ENCODE results near the gene CD8B. TPM values are rescaled to one million over a fixed set of nuclear protein-coding genes. Genes with fewer than 3 reads are reported as not detected.

Gene CD8B
- total and polyA plus RNA-seq, 12 donors = 0.11 to 4.5 (median 0.68) TPM; not detected in 1

DNA sequence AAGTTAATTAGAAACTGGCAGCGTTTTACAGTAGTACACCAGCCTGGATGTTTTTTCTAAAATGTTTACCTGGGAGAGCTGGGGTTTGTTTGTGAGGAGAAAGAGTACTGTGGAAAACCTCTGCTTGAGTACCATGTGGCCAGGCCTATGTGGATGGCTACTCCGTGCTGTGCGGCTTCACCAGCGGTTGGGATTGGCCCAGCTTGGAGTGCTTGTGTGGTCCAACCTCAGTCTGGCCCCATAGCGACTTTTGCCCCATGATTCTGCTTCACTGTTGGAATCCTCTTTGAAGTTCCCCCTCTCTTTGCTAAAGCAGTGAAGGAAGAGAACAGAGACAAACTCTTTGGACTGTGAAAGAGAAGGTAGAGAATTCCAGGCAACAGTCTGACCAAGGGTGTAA lies 86.8 kb downstream of the CD8B start:
- no peak for TF ChIP-seq POLR2A (IDR thresholded peaks at IDR 0.05)
- no peak for TF ChIP-seq CTCF (IDR thresholded peaks at IDR 0.05)

DNA sequence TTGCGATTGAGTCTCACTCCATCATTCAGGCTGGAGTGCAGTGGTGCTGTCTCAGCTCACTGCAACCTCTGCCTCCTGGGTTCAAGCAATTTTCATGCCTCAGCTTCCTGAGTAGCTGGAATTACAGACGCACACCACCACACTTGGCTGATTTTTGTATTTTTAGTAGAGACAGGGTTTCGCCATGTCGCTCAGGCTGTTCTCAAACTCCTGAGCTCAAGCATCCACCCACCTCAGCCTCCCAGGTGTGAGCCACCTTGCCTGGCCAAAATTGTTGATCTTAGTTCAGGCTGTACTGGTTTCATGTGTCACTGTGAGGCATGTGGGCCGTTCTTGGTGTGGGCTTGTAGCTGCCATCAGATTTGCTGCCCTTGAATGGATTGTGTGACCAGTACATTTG lies 89.1 kb downstream of the CD8B start:
- Histone ChIP-seq H3K27me3 (no peaks in the 10 kb centered on the region), H3K4me3 (no peak overlapping the region), H3K36me3 (replicated peaks in 1 of 2) (peaks cover 0 to 24% of the 10 kb centered on the region in 2 donors), H3K4me1 (replicated peaks in 1 of 2) (no peaks in the 10 kb centered on the region), H3K9me3 (replicated peaks in 1 of 3) (no peaks in the 10 kb centered on the region), H3K27ac (no peak overlapping the region)
- WGBS, 4 donors = 73 to 93% (median 79%) methylated on average over 5 of the region's 5 CpGs
- intact Hi-C loops (cut with DNase I) = no loop called here
- no peak for DNase-seq
- TF ChIP-seq POLR2A (IDR thresholded peaks at IDR 0.05) (no peak), CTCF (IDR thresholded peaks at IDR 0.05) (no peak)

More for the DNA sequence above, 86.8 kb downstream of the CD8B start:
- intact Hi-C loops (cut with DNase I) = no loop called here
- no peaks in the 10 kb centered on the region for H3K27me3 ChIP-seq
- no peaks in the 10 kb centered on the region for H3K4me1 ChIP-seq (replicated peaks in 1 of 2)
- 76 to 78% (median 77%) methylated on average over 5 of the region's 5 CpGs for WGBS, 4 donors
- H3K36me3 ChIP-seq (replicated peaks in 1 of 2) = peaks cover 0 to 21% of the 10 kb centered on the region in 2 donors
- no peak for DNase-seq
- no peak overlapping the region for H3K27ac ChIP-seq
- no peak overlapping the region for H3K4me3 ChIP-seq
- H3K9me3 ChIP-seq (replicated peaks in 1 of 3) = no peaks in the 10 kb centered on the region

- DNase-seq = no peak
- H3K4me1 ChIP-seq (replicated peaks in 1 of 2) = no peaks in the 10 kb centered on the region
- no peak overlapping the region for H3K4me3 ChIP-seq
- intact Hi-C loops (cut with DNase I) = no loop called here
- H3K9me3 ChIP-seq (replicated peaks in 1 of 3) = no peaks in the 10 kb centered on the region
- no peak overlapping the region for H3K27ac ChIP-seq
- H3K36me3 ChIP-seq (replicated peaks in 1 of 2) = peaks cover 0 to 27% of the 10 kb centered on the region in 2 donors
- 88 to 93% (median 91%) methylated on average over 6 of the region's 6 CpGs for WGBS, 4 donors
- TF ChIP-seq POLR2A (IDR thresholded peaks at IDR 0.05) (no peak), CTCF (IDR thresholded peaks at IDR 0.05) (no peak)
- H3K27me3 ChIP-seq = no peaks in the 10 kb centered on the region
Observed at GRCh38 chr2:86770816-86771301, 90.8 kb downstream of the CD8B start.

- TF ChIP-seq POLR2A (IDR thresholded peaks at IDR 0.05) = no peak
- no peak for TF ChIP-seq CTCF (IDR thresholded peaks at IDR 0.05)
- H3K4me3 ChIP-seq = no peak overlapping the region
- H3K9me3 ChIP-seq (replicated peaks in 1 of 3) = no peaks in the 10 kb centered on the region
- no peaks in the 10 kb centered on the region for H3K27me3 ChIP-seq
- 81 to 90% (median 85%) methylated on average over 4 of the region's 4 CpGs for WGBS, 4 donors
- no peak overlapping the region for H3K27ac ChIP-seq
- intact Hi-C loops (cut with DNase I) = no loop called here
- DNase-seq = no peak
- peaks cover 0 to 29% of the 10 kb centered on the region in 2 donors for H3K36me3 ChIP-seq (replicated peaks in 1 of 2)
- H3K4me1 ChIP-seq (replicated peaks in 1 of 2) = no peaks in the 10 kb centered on the region
Observed at GRCh38 chr2:86769838-86770237, 91.8 kb downstream of the CD8B start.
